Measurements from ENCODE around the gene SYNE2. TPM values are rescaled to one million over a fixed set of nuclear protein-coding genes. Genes with fewer than 3 reads are reported as not detected.

Gene SYNE2
- total RNA-seq, 2 donors from 2014 or later = 104 to 390 TPM

- 68% methylated on average over 4 of the region's 4 CpGs for WGBS
Measured at GRCh38 chr14:64092338-64092737, 239.5 kb downstream of the SYNE2 start.

GRCh38 chr14:64092940-64093339 lies 240.1 kb downstream of the SYNE2 start:
- no peaks in the 10 kb centered on the region for H3K27me3 ChIP-seq (replicated peaks; ENCODE audit: insufficient read depth)
- H3K36me3 ChIP-seq = no peaks in the 10 kb centered on the region
- no peak overlapping the region for H3K27ac ChIP-seq
- TF ChIP-seq POLR2AphosphoS5 (IDR thresholded peaks at IDR 0.05) = peak; percentile 24
- TF ChIP-seq CTCF (IDR thresholded peaks at IDR 0.05) = no peak
- intact Hi-C loops (cut with DNase I) = no loop called here
- 53% methylated on average over 5 of the region's 5 CpGs for WGBS
- DNase-seq (ENCODE audit: low spot score) = peak; percentile 44
- no peaks in the 10 kb centered on the region for H3K9me3 ChIP-seq
- no peaks in the 10 kb centered on the region for H3K4me1 ChIP-seq (replicated peaks)
- no peak overlapping the region for H3K4me3 ChIP-seq

More at GRCh38 chr14:64092338-64092737, 239.5 kb downstream of the SYNE2 start:
- Histone ChIP-seq H3K9me3 (no peaks in the 10 kb centered on the region), H3K36me3 (no peaks in the 10 kb centered on the region), H3K27ac (no peak overlapping the region), H3K4me3 (no peak overlapping the region), H3K4me1 (replicated peaks) (no peaks in the 10 kb centered on the region), H3K27me3 (replicated peaks; ENCODE audit: insufficient read depth) (no peaks in the 10 kb centered on the region)
- no peak for TF ChIP-seq CTCF (IDR thresholded peaks at IDR 0.05)
- no peak for TF ChIP-seq POLR2A (IDR thresholded peaks at IDR 0.05)
- TF ChIP-seq POLR2AphosphoS5 (IDR thresholded peaks at IDR 0.05) = no peak
- intact Hi-C loops (cut with DNase I) = no loop called here
- no peak for DNase-seq (ENCODE audit: low spot score)

GRCh38 chr14:64095620-64096019 lies 242.8 kb downstream of the SYNE2 start:
- no peak for TF ChIP-seq CTCF (IDR thresholded peaks at IDR 0.05)
- WGBS = 89% methylated on average over 3 of the region's 3 CpGs
- H3K27ac ChIP-seq = no peak overlapping the region

GRCh38 chr14:64098120-64098519 lies 245.3 kb downstream of the SYNE2 start:
- intact Hi-C loops (cut with DNase I) = no loop called here
- Histone ChIP-seq H3K36me3 (no peaks in the 10 kb centered on the region), H3K4me1 (replicated peaks) (no peaks in the 10 kb centered on the region), H3K27ac (no peak overlapping the region), H3K9me3 (no peaks in the 10 kb centered on the region), H3K27me3 (replicated peaks; ENCODE audit: insufficient read depth) (no peaks in the 10 kb centered on the region), H3K4me3 (no peak overlapping the region)
- 65% methylated on average over 4 of the region's 4 CpGs for WGBS
- TF ChIP-seq CTCF (IDR thresholded peaks at IDR 0.05) (no peak), POLR2A (IDR thresholded peaks at IDR 0.05) (no peak), POLR2AphosphoS5 (IDR thresholded peaks at IDR 0.05) (no peak)
- DNase-seq (ENCODE audit: low spot score) = no peak

More at GRCh38 chr14:64095620-64096019, 242.8 kb downstream of the SYNE2 start:
- Histone ChIP-seq H3K36me3 (no peaks in the 10 kb centered on the region), H3K27me3 (replicated peaks; ENCODE audit: insufficient read depth) (no peaks in the 10 kb centered on the region), H3K4me1 (replicated peaks) (no peaks in the 10 kb centered on the region), H3K9me3 (no peaks in the 10 kb centered on the region), H3K4me3 (no peak overlapping the region)
- intact Hi-C loops (cut with DNase I) = no loop called here
- no peak for DNase-seq (ENCODE audit: low spot score)

GRCh38 chr14:64107438-64107837 lies 254.6 kb downstream of the SYNE2 start:
- Histone ChIP-seq H3K27me3 (replicated peaks; ENCODE audit: insufficient read depth) (no peaks in the 10 kb centered on the region), H3K9me3 (no peaks in the 10 kb centered on the region), H3K36me3 (no peaks in the 10 kb centered on the region), H3K27ac (no peak overlapping the region), H3K4me3 (no peak overlapping the region), H3K4me1 (replicated peaks) (no peaks in the 10 kb centered on the region)
- no peak for DNase-seq (ENCODE audit: low spot score)
- intact Hi-C loops (cut with DNase I) = no loop called here
- TF ChIP-seq CTCF (IDR thresholded peaks at IDR 0.05) (no peak), POLR2A (IDR thresholded peaks at IDR 0.05) (no peak)
- 95% methylated on average over 2 of the region's 2 CpGs for WGBS

Data from prostate gland (tissue), 2 donors.